LNCaP clone FGC (cell line): Measurements from ENCODE around the gene MARVELD1.

Experiments
- DNase-seq: peaks from one replicate; pipeline ENCODE4 v3.0.0-alpha.2; 2011; ENCODE audit warnings: low read depth
- H3K4me3 ChIP-seq: 2 replicates; pipeline ENCODE4 v1.5.1; 2011; ENCODE audit warnings: mild to moderate bottlenecking, low read depth, low read length, control low read depth
- CTCF ChIP-seq: IDR thresholded peaks from 2 replicates; pipeline ENCODE4 v1.5.1; 2012; ENCODE audit warnings: mild to moderate bottlenecking; ENCODE audit not compliant: control insufficient read depth, insufficient read depth; ENCODE audit errors: extremely low read depth

MARVELD1 gene

GRCh38 chr10:97713339-97713825 lies at the start of gene MARVELD1:
TSS of gene MARVELD1 (plus strand) at chr10:97713730. CDS start at chr10:97713877, 147 bp downstream.
- H3K4me3 ChIP-seq: peak within 1 kb of the TSS; percentile 63
- TF ChIP-seq CTCF: no peak
- no peak for DNase-seq

- H3K4me3 ChIP-seq: no peak overlapping the region
- DNase-seq: no peak
- no peak for TF ChIP-seq CTCF
These were observed 49.2 kb upstream of the MARVELD1 start for GRCh38 chr10:97664282-97664850.

- H3K4me3 ChIP-seq: no peak overlapping the region
- no peak for DNase-seq
- no peak for TF ChIP-seq CTCF
These were observed 46.5 kb upstream of the MARVELD1 start for GRCh38 chr10:97666992-97667391.

DNA sequence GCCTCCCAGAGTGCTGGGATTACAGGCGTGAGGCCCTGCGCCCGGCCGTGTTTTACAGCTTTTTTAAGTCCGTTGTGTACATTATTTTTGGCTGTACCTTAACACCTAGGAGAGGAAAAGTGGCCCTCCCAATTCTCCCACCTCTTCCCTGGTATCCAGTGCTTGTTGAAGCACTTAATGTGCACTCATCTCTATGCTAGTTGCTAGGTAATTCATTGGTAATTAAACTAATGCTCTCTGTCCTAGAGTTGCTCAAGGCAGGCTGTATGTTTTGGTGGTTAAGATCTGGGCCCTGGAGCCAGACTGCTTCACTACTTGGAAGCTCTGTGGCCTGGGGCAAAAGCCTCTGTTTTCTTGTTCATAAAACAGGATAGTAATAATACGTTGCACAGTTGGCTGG lies 46.1 kb upstream of the MARVELD1 start:
- H3K4me3 ChIP-seq: no peak overlapping the region
- DNase-seq: no peak
- TF ChIP-seq CTCF: no peak

- TF ChIP-seq CTCF: no peak
- no peak for DNase-seq
- no peak overlapping the region for H3K4me3 ChIP-seq
These were observed 44.0 kb upstream of the MARVELD1 start for GRCh38 chr10:97669571-97669970.

DNA sequence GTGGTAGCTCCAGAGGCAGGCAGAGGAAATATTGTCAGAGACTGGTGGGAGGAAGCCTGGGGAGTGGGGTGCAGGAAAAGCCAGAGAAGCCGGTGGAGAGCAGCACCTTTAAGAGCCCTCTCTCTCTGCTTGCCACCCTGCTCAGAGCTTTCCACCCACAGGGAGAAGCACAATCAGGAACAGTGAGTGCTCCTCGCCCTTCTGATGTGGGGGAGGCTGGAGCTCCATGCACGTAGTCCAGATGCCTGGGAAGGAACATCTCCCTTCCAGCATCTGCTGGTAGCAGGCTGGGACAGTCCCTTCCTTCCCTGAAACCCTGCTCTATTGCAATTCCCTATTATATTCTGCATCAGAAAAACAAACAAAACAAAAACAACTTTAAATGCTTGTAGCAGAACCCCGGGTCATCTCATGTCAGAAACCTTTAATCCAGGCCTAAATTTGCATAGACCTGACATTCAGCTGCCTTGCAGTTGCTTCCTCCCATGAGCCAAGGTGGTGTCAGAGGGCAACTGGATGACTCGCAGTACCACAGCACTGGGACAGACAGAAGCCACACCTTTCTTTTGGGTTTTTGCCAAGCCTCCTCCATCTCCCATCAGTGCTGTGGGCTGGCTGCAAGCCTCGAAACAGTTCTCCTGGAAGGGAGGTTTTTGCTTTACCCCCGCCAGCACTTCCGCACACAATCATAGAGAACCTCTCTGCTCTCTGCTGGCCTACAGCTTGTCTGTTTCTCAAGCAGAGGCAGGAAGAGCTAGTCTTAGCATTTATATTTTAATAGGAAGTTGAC lies 39.6 kb upstream of the MARVELD1 start:
- no peak for DNase-seq
- TF ChIP-seq CTCF: no peak
- no peak overlapping the region for H3K4me3 ChIP-seq
